Measurements from ENCODE around the gene MMRN2.
"Not testable (repeated sequence)": the region's sequence is repeated elsewhere in the genome, so short reads cannot be mapped to it uniquely, and the experiment has no call there.

The MMRN2 gene

GRCh38 chr10:86955501-86956194, 1.8 kb downstream of the MMRN2 start:
- no peak for DNase-seq

GRCh38 chr10:86954681-86955500, 2.5 kb downstream of the MMRN2 start:
- no peak for DNase-seq

GRCh38 chr10:86953747-86954680, 3.4 kb downstream of the MMRN2 start:
- DNase-seq: no peak

- DNase-seq: not testable (repeated sequence)
Measured at GRCh38 chr10:86952697-86953096, 4.7 kb downstream of the MMRN2 start.

- no peak for DNase-seq
Measured at GRCh38 chr10:86952106-86952505, 5.3 kb downstream of the MMRN2 start.

GRCh38 chr10:86951184-86951761, 6.1 kb downstream of the MMRN2 start:
- no peak for DNase-seq

GRCh38 chr10:86950349-86950748, 7.1 kb downstream of the MMRN2 start:
- no peak for DNase-seq

- not testable (repeated sequence) for DNase-seq
Measured at GRCh38 chr10:86947806-86948205, 9.6 kb downstream of the MMRN2 start.

GRCh38 chr10:86946213-86947155, 10.9 kb downstream of the MMRN2 start:
- no peak for DNase-seq

GRCh38 chr10:86945361-86946212, 11.8 kb downstream of the MMRN2 start:
- no peak for DNase-seq

GRCh38 chr10:86944907-86945306, 12.5 kb downstream of the MMRN2 start:
- no peak for DNase-seq

- DNase-seq: no peak
Measured at GRCh38 chr10:86944471-86944870, 12.9 kb downstream of the MMRN2 start.

GRCh38 chr10:86944031-86944419, 13.4 kb downstream of the MMRN2 start:
- no peak for DNase-seq

- DNase-seq: no peak
Measured at GRCh38 chr10:86943316-86944030, 13.9 kb downstream of the MMRN2 start.

GRCh38 chr10:86942441-86943315, 14.7 kb downstream of the MMRN2 start:
- DNase-seq: no peak

- DNase-seq: no peak
Measured at GRCh38 chr10:86941991-86942421, 15.4 kb downstream of the MMRN2 start.

GRCh38 chr10:86941426-86941825, 16.0 kb downstream of the MMRN2 start:
- DNase-seq: no peak

- DNase-seq: no peak
Measured at GRCh38 chr10:86940677-86941076, 16.7 kb downstream of the MMRN2 start.

GRCh38 chr10:86940076-86940475, 17.3 kb downstream of the MMRN2 start:
- not testable (repeated sequence) for DNase-seq

All from cortex of kidney (tissue), 1 donor.